IPS DF 4.7 (cell line): ENCODE measurements around the gene GAPVD1.
"Not testable (repeated sequence)": the region's sequence is repeated elsewhere in the genome, so short reads cannot be mapped to it uniquely, and the experiment has no call there.

Source experiments
- DNase-seq: peaks from one replicate; pipeline ENCODE4 v3.0.0-alpha.2; 2013; ENCODE audit warnings: low spot score; ENCODE audit errors: extremely low read depth

The GAPVD1 gene

GRCh38 chr9:125261501-125262293 is at the start of gene GAPVD1:
Gene GAPVD1, plus strand, starts transcription at chr9:125261826. Its CDS starts 37,096 bp downstream, at chr9:125298922.
- peak; percentile 53 for DNase-seq

- no peak for DNase-seq
Measured at GRCh38 chr9:125214186-125214585, 47.4 kb upstream of the GAPVD1 start.

GRCh38 chr9:125218621-125219020 is 43.0 kb upstream of the GAPVD1 start:
- no peak for DNase-seq

GRCh38 chr9:125224858-125225257 is 36.8 kb upstream of the GAPVD1 start:
- not testable (repeated sequence) for DNase-seq

- DNase-seq = no peak
Measured at GRCh38 chr9:125227761-125228160, 33.9 kb upstream of the GAPVD1 start.

- no peak for DNase-seq
Measured at GRCh38 chr9:125233678-125234077, 27.9 kb upstream of the GAPVD1 start.

- DNase-seq = not testable (repeated sequence)
Measured at GRCh38 chr9:125234099-125234498, 27.5 kb upstream of the GAPVD1 start.

GRCh38 chr9:125235804-125236519 is 25.7 kb upstream of the GAPVD1 start:
- DNase-seq = no peak

GRCh38 chr9:125236520-125237159 is 25.0 kb upstream of the GAPVD1 start:
- DNase-seq = not testable (repeated sequence)

- no peak for DNase-seq
Measured at GRCh38 chr9:125238127-125238914, 23.3 kb upstream of the GAPVD1 start.

GRCh38 chr9:125238915-125239446 is 22.6 kb upstream of the GAPVD1 start:
- DNase-seq = no peak

GRCh38 chr9:125239631-125240597 is 21.7 kb upstream of the GAPVD1 start:
- no peak for DNase-seq

- no peak for DNase-seq
Measured at GRCh38 chr9:125240649-125240999, 21.0 kb upstream of the GAPVD1 start.

- peak; percentile 98 for DNase-seq
Measured at GRCh38 chr9:125241000-125241862, 20.4 kb upstream of the GAPVD1 start, which contains the start of gene HSPA5. Gene HSPA5, minus strand, starts transcription at chr9:125241343. Its CDS starts 217 bp downstream, at chr9:125241126.

GRCh38 chr9:125241863-125242739 is 19.5 kb upstream of the GAPVD1 start:
- DNase-seq = no peak

- DNase-seq = no peak
Measured at GRCh38 chr9:125243792-125244260, 17.8 kb upstream of the GAPVD1 start.

- no peak for DNase-seq
Measured at GRCh38 chr9:125246261-125246667, 15.4 kb upstream of the GAPVD1 start.

GRCh38 chr9:125254231-125254630 is 7.4 kb upstream of the GAPVD1 start:
- DNase-seq = no peak
